ENCODE results near the gene ZFYVE16.

GRCh38 chr5:80407735-80408483 lies at the start of gene ZFYVE16:
- TF ChIP-seq CTCF (IDR thresholded peaks at IDR 0.05) (peak; percentile 29 to 73 (median 56)), POLR2A (IDR thresholded peaks at IDR 0.05) (peak; percentile 80 to 82)

Data from sigmoid colon (tissue), 3 donors.